GM21737 (cell line): ENCODE data around the gene ADGRL2.
"Not testable (repeated sequence)": the region's sequence is repeated elsewhere in the genome, so short reads cannot be mapped to it uniquely, and the experiment has no call there.

ENCODE experiments used
- ATAC-seq: cut with Tn5 transposase; IDR thresholded peaks from one replicate; pipeline ENCODE4 v1.9.1; 2021; ENCODE audit warnings: mild to moderate bottlenecking, moderate library complexity; ENCODE audit not compliant: unreplicated experiment

Gene ADGRL2

DNA sequence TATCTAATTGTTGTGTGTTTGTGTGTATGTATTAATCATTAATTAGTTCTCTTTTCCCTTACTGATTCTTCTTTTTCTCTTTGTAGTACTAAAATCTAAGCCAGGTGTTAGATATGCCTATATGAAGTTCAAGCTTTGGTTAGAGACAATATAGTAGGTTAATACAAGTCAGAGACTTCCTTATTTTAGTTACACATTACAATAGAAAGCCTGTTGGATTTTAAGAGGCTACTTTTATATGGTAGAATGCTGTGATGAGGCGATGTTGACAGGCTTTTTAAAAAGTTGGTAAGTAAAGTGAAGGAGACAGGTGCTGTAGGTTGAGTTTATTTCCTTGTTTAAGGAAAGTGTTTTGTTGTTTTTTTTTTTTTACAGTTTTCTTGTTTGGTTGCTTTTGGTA lies 45.9 kb downstream of the ADGRL2 start:
- ATAC-seq, result no peak

DNA sequence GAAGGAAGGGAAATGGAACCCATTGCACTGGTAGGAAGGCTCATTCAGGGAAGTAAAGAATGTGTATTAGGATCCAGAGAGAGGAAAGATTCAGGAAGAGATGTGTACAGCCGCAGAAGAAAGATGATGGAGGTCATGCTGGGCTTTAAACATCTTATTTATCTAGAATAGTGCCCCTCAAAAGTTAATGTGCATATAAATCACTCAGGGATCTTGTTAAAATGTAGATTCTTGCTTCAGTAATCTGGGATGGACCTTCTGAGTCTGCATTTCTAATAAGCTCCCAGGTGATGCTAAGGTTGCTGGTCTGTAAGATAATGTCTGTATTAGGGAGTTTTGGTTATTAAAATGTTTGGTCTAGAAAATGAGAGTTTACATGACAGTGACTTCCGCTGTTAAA lies 46.3 kb downstream of the ADGRL2 start:
- ATAC-seq, result no peak

DNA sequence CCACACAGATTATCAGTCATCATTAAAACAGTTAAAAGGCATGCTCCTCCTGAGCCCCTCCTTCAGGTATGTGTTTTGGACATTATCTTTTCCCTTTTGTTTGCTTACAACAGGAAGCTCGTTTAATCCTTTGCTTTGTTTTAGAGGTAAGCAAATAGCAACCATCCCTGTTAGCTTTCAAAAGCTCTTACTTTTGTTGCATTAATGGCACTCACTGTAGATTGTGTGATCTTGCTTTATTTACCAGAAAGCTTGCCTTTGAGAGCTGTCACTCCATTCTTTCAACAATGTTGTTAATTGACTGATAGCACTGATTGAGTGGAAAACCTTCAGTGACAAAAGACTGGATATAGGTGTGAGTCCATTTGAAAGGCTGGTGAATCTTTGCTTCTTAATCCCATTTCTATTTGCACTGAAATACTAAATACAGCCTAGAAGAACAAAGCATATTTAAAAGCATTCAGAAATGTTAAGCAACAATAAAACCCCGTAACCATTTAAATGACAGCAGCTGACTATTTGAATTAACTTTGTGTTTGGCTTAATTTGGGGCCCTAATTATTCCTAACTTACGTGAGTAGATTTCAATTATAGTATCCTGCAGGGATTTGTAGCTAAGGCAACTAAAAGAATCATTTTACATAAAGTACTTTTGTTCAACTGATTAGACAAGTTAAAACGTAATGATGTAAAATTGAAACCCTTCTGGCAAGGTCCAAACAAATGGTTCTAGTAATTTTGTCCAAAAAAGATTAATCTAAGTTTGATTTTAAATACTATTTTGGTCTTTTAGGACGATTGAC lies 48.3 kb downstream of the ADGRL2 start:
- ATAC-seq, result no peak

- no peak for ATAC-seq
Measured at GRCh38 chr1:81850031-81850430, 49.3 kb downstream of the ADGRL2 start.

GRCh38 chr1:81850495-81850894 lies 49.8 kb downstream of the ADGRL2 start:
- no peak for ATAC-seq

DNA sequence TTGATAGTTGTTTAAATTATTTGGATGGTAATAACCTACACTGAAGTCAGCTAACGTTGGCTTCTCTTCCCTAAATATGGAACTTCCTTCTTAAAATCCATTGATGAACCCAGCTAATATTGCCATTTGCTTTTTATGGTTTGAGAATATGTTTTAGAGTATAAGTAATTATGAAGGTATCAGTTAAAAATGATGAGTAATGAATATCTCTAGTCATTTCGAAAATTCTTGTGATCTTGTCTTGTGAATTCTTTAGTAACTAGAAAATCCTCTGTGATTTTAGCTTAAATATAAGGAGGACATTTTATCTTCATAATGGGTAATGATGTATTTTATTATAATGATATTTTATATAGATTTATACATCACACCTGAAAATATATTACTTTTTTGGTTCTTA lies 50.5 kb downstream of the ADGRL2 start:
- no peak for ATAC-seq

GRCh38 chr1:81852961-81853360 lies 52.2 kb downstream of the ADGRL2 start:
- ATAC-seq, result no peak

DNA sequence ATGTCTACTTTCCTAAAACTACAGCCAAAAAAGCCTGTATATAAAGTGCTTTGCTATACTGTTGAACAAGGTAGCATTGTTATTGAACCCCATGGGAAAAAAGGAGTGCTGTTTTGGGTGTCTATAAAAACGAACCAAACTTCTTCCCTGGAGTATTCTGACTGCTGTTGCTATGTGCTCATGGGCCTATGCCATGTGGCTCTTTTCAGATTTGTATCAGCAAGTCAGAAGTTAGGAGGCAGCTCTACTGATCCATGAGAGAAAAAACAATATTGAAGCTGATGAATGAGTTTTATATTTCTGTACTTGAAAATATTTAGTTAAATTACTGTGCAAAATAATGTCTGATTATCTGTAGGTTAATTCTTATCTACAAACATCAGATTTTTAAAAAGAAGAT lies 66.5 kb downstream of the ADGRL2 start:
- ATAC-seq, result no peak

- ATAC-seq, result no peak
Measured at GRCh38 chr1:81869307-81869706, 68.6 kb downstream of the ADGRL2 start.

- ATAC-seq, result not testable (repeated sequence)
Measured at GRCh38 chr1:81871091-81871490, 70.4 kb downstream of the ADGRL2 start.

- no peak for ATAC-seq
Measured at GRCh38 chr1:81873946-81874345, 73.2 kb downstream of the ADGRL2 start.

GRCh38 chr1:81874461-81874860 lies 73.7 kb downstream of the ADGRL2 start:
- no peak for ATAC-seq

DNA sequence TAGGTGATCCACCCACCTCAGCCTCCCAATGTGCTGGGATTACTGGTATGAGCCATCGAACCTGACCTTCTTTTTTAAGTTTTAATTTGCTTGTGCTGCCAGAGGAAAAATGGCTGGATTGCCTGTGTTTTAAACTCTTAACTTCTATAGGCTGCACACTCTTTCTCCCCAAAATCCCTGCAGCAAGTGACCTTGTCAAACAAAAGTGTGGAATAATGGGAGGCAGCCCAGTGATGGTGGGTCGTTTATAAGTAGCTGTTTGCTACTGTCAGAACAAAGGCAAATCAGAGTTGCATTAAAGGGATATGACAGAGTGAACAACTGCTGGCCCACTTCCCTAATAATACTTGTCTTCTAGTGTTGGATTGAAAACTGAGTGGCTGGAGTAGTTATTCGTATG lies 74.2 kb downstream of the ADGRL2 start:
- no peak for ATAC-seq

DNA sequence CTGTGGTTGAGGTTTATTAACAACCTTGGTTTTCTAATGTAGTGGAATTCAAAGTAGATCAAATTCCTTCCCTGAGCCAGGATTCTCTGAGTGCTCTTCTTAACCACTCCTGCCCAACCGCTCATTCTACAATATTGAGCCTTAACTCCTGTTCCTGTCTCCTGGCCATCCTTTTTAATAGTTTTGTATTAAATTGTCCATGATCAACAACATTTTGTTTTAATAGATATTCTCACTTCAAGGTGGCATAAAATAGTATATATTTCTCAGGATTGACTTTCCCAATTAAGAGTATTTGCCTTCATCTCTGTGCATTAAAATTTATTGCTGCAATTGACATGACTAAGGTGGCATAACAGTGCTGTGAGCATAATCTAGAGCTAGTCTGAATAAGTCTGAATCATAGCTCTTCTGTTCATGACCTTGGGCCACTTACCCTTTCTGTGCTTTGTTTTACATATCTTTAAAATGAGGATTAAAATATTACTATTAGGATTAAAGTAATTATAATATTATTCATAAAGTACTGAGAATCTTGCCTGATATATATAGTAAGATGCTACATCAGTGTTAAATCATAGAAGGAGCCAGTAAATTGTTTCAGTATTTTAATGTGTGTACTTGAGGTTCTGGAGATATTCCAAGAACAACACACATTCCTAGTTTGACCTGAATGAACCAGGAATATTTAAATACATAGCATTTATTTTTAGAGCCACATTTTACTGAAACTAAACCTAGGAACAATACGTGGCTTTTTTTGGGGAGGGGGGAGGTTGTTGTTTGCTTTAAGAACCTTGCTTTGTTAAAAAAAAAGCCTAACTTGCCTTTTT lies 76.4 kb downstream of the ADGRL2 start:
- no peak for ATAC-seq

DNA sequence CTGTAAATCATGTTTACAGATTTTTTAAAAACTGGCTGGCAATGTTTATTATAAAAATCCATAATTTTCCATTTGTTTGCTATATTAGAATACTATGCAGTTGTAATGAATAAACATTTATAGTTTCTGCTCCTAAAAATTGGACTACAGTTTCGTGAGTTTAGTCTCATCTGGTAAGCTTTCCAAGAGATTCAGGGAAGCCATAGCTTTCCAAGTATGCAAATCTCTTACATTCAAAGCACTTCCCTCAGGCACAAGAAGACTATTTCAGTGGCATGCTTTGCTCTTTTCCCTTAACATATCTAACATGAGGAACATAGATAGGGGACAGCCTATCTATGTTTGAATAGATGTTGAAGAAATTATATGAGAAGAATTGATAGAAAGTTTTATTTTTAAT lies 77.2 kb downstream of the ADGRL2 start:
- no peak for ATAC-seq

- ATAC-seq, result no peak
Measured at GRCh38 chr1:81878538-81878937, 77.8 kb downstream of the ADGRL2 start.

- no peak for ATAC-seq
Measured at GRCh38 chr1:81880781-81881180, 80.0 kb downstream of the ADGRL2 start.

GRCh38 chr1:81885291-81885690 lies 84.6 kb downstream of the ADGRL2 start:
- ATAC-seq, result no peak

DNA sequence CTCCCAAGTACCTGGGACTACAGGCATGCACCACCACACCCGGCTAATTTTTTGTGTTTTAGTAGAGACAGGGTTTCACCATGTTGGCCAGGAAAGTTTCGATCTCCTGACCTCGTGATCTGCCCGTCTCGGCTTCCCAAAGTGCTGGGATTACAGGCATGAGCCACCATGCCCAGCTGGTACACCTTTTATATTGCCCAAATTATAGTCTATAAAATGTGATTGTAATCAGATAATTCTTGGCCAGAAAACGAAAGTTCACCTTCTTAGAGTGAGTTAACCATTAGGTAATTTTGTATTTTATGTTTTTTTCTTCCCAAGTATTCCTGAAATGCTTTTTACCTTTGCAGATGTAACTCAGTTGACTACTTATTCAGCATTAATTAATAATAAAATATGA lies 85.6 kb downstream of the ADGRL2 start:
- not testable (repeated sequence) for ATAC-seq

DNA sequence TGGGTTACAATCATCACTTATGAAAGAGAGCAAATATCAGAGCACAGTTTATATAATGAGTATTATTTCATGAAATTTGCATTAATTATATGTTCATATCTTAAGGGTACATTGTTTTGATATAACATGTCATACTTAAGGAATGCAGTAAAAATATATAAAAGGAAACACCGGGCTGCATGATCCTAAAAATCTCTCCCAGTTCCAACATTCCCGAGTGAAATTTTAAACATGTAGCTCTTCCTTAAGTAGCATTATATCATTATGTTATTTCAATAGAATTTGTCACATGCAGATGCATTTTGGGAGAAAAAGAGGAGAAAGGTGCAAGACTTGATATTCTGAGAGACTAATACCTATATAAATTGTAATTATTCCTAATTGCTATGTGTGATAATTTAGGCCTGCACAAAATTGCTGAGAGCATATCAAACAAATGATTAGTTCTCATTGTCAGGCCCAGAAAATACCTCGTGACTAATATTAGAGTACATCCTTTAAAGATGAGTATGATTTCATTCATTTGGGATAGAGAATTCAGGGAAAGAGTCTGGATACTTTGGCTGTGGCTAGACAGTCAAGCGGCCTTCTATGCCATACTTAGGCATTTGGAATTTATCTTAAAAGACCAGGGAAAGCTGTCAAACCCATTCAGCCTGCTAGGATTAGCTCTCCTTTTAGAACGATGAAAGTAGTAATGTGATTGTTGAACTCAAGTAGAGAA lies 86.8 kb downstream of the ADGRL2 start:
- no peak for ATAC-seq

DNA sequence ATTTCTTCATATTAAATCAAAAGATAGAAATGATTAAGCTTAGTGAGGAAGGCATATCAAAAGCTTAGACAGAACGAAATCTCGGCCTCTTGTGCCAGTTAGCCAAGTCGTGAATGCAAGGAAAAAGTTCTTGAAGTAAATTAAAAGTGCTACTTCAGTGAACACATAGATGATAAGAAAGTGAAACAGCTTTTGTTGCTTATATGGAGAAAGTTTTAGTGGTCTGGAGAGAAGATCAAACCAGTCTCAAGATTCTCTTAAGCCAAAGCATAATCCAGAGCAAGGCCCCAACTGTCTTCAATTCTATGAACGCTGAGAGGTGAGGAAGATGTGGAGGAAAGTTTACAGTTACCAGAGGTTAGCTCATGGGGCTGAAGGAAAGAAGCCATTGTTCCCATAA lies 88.4 kb downstream of the ADGRL2 start:
- no peak for ATAC-seq

- no peak for ATAC-seq
Measured at GRCh38 chr1:81894867-81895266, 94.1 kb downstream of the ADGRL2 start.
